ENCODE measurements around the gene LNX1. TPM values are rescaled to one million over a fixed set of nuclear protein-coding genes. Genes with fewer than 3 reads are reported as not detected.

Gene LNX1
- total and polyA plus RNA-seq, 10 of the 15 experiments (the other 5 are each of a cell fraction or from before 2014, with no cell fraction given), result 0.72 to 1.4 (median 1.0) TPM

DNA sequence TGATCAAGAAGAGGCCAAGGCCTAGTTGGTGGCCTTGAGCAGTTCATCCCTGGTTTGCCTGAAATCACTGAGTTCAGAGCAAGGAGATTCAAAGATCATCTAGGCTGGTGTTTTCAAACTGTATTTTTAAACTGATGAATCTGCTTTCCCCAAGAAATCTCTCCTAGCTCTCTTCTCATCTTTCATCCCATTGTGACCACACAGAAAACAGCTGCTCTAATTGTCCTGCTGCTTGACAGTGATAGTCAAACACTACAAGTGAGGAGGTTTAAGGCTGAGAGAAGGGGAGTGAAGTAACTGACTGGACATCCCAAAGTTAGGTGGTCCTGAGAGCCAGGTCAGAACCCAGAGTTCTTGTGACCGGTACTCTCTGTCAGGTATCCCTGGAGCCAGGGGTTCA is 91.5 kb downstream of the LNX1 start (continued):
- TF ChIP-seq IKZF2 (IDR thresholded peaks at IDR 0.05), result no peak
- TF ChIP-seq, protein P1, sequence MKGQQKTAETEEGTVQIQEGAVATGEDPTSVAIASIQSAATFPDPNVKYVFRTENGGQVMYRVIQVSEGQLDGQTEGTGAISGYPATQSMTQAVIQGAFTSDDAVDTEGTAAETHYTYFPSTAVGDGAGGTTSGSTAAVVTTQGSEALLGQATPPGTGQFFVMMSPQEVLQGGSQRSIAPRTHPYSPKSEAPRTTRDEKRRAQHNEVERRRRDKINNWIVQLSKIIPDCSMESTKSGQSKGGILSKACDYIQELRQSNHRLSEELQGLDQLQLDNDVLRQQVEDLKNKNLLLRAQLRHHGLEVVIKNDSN (IDR thresholded peaks at IDR 0.05; ENCODE audit: borderline replicate concordance, extremely low read length, insufficient read depth, low read depth, low read length), result no peak

- Histone ChIP-seq H3K4me3 (no peak overlapping the region), H2AFZ (ENCODE audit: control insufficient read depth, low read depth, low read length) (no peak overlapping the region), H3K4me2 (ENCODE audit: control insufficient read depth, insufficient read depth) (no peak overlapping the region), H3K4me1 (ENCODE audit: control insufficient read depth, insufficient read depth, low read length) (no peaks in the 10 kb centered on the region), H3K27ac (ENCODE audit: control insufficient read depth, insufficient read depth) (no peak overlapping the region), H3K79me2 (ENCODE audit: control insufficient read depth, insufficient read depth, low read length) (no peaks in the 10 kb centered on the region), H4K20me1 (ENCODE audit: control insufficient read depth, insufficient read depth) (no peaks in the 10 kb centered on the region), H3K9ac (ENCODE audit: control insufficient read depth, insufficient read depth, low read length) (no peak overlapping the region), H3K27me3 (replicated peaks in 1 of 2; ENCODE audit: control insufficient read depth in 2 of 2, insufficient read depth in 2 of 2, low read length in 1 of 2) (no peaks in the 10 kb centered on the region), H3K9me3 (replicated peaks; ENCODE audit: control insufficient read depth, insufficient read depth, low read length) (no peaks in the 10 kb centered on the region), H3K36me3 (ENCODE audit: control insufficient read depth in 2 of 2, insufficient read depth in 2 of 2, low read length in 1 of 2) (no peaks in the 10 kb centered on the region)
- ChIA-PET CTCF (interaction anchor here (1.9 to 3.6 kb wide), 2 partner anchors 8 to 11 kb away, joined by 4 to 14 read pairs; no protein-coding TSS in a partner anchor), RAD21 (ENCODE audit: unreplicated experiment) (interaction anchor here (1.6 kb wide), 1 partner anchor 155 kb away, joined by 3 read pairs; no protein-coding TSS in a partner anchor), SMC1A (ENCODE audit: uncharacterized antibody, unreplicated experiment) (interaction anchor here (0.8 to 1.4 kb wide), 3 partner anchors 18 to 83 kb away, joined by 3 to 4 read pairs (median 3); no protein-coding TSS in a partner anchor), POLR2A (interaction anchor here (0.8 kb wide), 1 partner anchor 26 kb away, joined by 3 read pairs; no protein-coding TSS in a partner anchor)
- in situ Hi-C loops (cut with MboI) (no loop called here), intact Hi-C loops (cut with micrococcal nuclease; ENCODE audit: unreplicated experiment) (loop anchor here (10.0 kb wide), 1 partner anchor 96 kb away; the partner anchor contains the start of gene LNX1)
- TF ChIP-seq BMI1 (IDR thresholded peaks at IDR 0.05; ENCODE audit: borderline replicate concordance) (no peak), MXI1 (IDR thresholded peaks at IDR 0.05; ENCODE audit: low read depth, low read length) (no peak), ZBTB40 (IDR thresholded peaks at IDR 0.05; ENCODE audit: borderline replicate concordance) (no peak), ZNF687 (IDR thresholded peaks at IDR 0.05) (no peak)
- no peak for DNase-seq (ENCODE audit: low read depth, low spot score)
- FAIRE-seq, result no peak
- 13% methylated on average over 2 of the region's 2 CpGs for WGBS (ENCODE audit: insufficient coverage, insufficient replicate concordance, low lambda C conversion rate, missing lambda C conversion rate)
- no peak for ATAC-seq
- BruUV-seq (replicated peaks), result no TSS peak
Observed at GRCh38 chr4:53498706-53499105, 92.6 kb downstream of the LNX1 start.

All from GM12878 (cell line).